SK-N-SH (cell line): Measurements from ENCODE around the gene ADCY9. TPM values are rescaled to one million over a fixed set of nuclear protein-coding genes. Genes with fewer than 3 reads are reported as not detected.

Experiments
- CTCF ChIA-PET: fragments of 300-600, 350-600 bp; formaldehyde crosslinking; extraction: SDS; loops from one replicate; lab custom pipeline; 2021; lab: Yijun Ruan, JAX
- POLR2A ChIA-PET: fragments of 350-600 bp; sonication (Branson Sonifier 250); formaldehyde crosslinking; extraction: SDS; loops from one replicate; lab custom pipeline; 2020; ENCODE audit warnings: antibody characterized with exemption, inconsistent platforms; lab: Yijun Ruan, JAX
- DNase-seq: peaks from one replicate; pipeline ENCODE4 v3.0.0; 2012
- H2AFZ ChIP-seq: fragments of 200-600 bp; sonication (generic); 2 replicates; pipeline ENCODE4 v1.8.1; 2016; ENCODE audit warnings: antibody characterized with exemption, mild to moderate bottlenecking, low read depth
- H3F3A ChIP-seq: fragments of 200-600 bp; sonication (generic); replicated peaks from 2 replicates; pipeline ENCODE3; 2016; ENCODE audit warnings: antibody characterized with exemption, mild to moderate bottlenecking; ENCODE audit not compliant: insufficient read depth
- H3K27ac ChIP-seq, 2 experiments: fragments of 200-500 bp in 1 of 2; fragments of 200-600 bp in 1 of 2; sonication (Bioruptor generic) in 1 of 2; sonication (generic), shearing (Covaris generic) in 1 of 2; 2 replicates each; pipeline versions ENCODE4 v1.5.1 to v1.6.1; 2014 to 2016; ENCODE audit warnings: low read depth in 2 of 2, inconsistent platforms in 1 of 2, low read length in 1 of 2, mild to moderate bottlenecking in 1 of 2, mixed read lengths in 1 of 2
- H3K27me3 ChIP-seq: fragments of 200-600 bp; sonication (generic), shearing (Covaris generic); 2 replicates; pipeline ENCODE4 v1.6.1; 2016; ENCODE audit warnings: mixed run types; ENCODE audit not compliant: insufficient read depth
- H3K36me3 ChIP-seq, 2 experiments: fragments of 200-500 bp in 1 of 2; fragments of 200-600 bp in 1 of 2; sonication (Bioruptor generic) in 1 of 2; sonication (generic) in 1 of 2; replicated peaks in 1 of 2; 2 replicates each; pipeline versions ENCODE3 to v1.5.1; 2014 to 2016; ENCODE audit warnings: low read length in 1 of 2, mild to moderate bottlenecking in 1 of 2; ENCODE audit not compliant: insufficient read depth in 2 of 2, control insufficient read depth in 1 of 2
- H3K4me1 ChIP-seq, 2 experiments: fragments of 200-500 bp in 1 of 2; fragments of 200-600 bp in 1 of 2; sonication (Bioruptor generic) in 1 of 2; sonication (generic), shearing (Covaris generic) in 1 of 2; 2 replicates each; pipeline versions ENCODE4 v1.5.1 to v1.6.1; 2014 to 2016; ENCODE audit warnings: low read depth in 1 of 2, low read length in 1 of 2, mixed run types in 1 of 2; ENCODE audit not compliant: insufficient read depth in 2 of 2, control insufficient read depth in 1 of 2
- H3K4me2 ChIP-seq: fragments of 200-600 bp; sonication (generic), shearing (Covaris generic); 2 replicates; pipeline ENCODE4 v1.6.1; 2017; ENCODE audit warnings: mixed run types
- H3K4me3 ChIP-seq, 2 experiments: fragments of 200-500 bp in 1 of 2; fragments of 200-600 bp in 1 of 2; sonication (Bioruptor generic) in 1 of 2; sonication (generic), shearing (Covaris generic) in 1 of 2; 2 replicates each; pipeline versions ENCODE4 v1.5.1 to v1.8.1; 2014 to 2016; ENCODE audit warnings: low read depth in 2 of 2, inconsistent platforms in 1 of 2, low read length in 1 of 2, mild to moderate bottlenecking in 1 of 2, mixed read lengths in 1 of 2, moderate library complexity in 1 of 2
- H3K79me2 ChIP-seq: fragments of 200-600 bp; sonication (generic); 2 replicates; pipeline ENCODE4 v1.8.1; 2017; ENCODE audit warnings: mild to moderate bottlenecking; ENCODE audit not compliant: insufficient read depth
- H3K9ac ChIP-seq: fragments of 200-600 bp; sonication (generic); 2 replicates; pipeline ENCODE4 v1.6.1; 2017; ENCODE audit warnings: mixed run types
- H3K9me2 ChIP-seq: fragments of 200-600 bp; sonication (generic); 2 replicates; pipeline ENCODE4 v1.6.1; 2017; ENCODE audit warnings: mixed run types
- H3K9me3 ChIP-seq: fragments of 200-600 bp; sonication (generic); 2 replicates; pipeline ENCODE4 v1.6.1; 2017; ENCODE audit warnings: mixed run types, mild to moderate bottlenecking, moderate library complexity
- H4K20me1 ChIP-seq: fragments of 200-600 bp; sonication (generic); 2 replicates; pipeline ENCODE4 v1.6.1; 2017; ENCODE audit warnings: mild to moderate bottlenecking, mixed run types; ENCODE audit not compliant: insufficient read depth
- EP300 ChIP-seq, 2 experiments: IDR thresholded peaks; 2 replicates each; pipeline versions ENCODE4 v1.4.0 to v1.6.1; 2012; ENCODE audit warnings: borderline replicate concordance in 1 of 2, low read depth in 1 of 2, low read length in 1 of 2
- FOXM1 ChIP-seq: IDR thresholded peaks from 2 replicates; pipeline ENCODE4 v1.4.0; 2012; ENCODE audit warnings: low read depth, mild to moderate bottlenecking
- GATA2 ChIP-seq: sonication (generic); formaldehyde crosslinking; IDR thresholded peaks from 2 replicates; pipeline ENCODE4 v1.5.0; 2020; ENCODE audit warnings: mild to moderate bottlenecking, missing genetic modification reagents
- RFX5 ChIP-seq: IDR thresholded peaks from 2 replicates; pipeline ENCODE4 v1.6.1; 2012; ENCODE audit warnings: mild to moderate bottlenecking, improper control_type of control experiment, low read length
- TAF1 ChIP-seq: IDR thresholded peaks from 2 replicates; pipeline ENCODE4 v1.6.1; 2012; ENCODE audit warnings: low read depth, mild to moderate bottlenecking, low read length, moderate library complexity, borderline replicate concordance
- TCF12 ChIP-seq: IDR thresholded peaks from 2 replicates; pipeline ENCODE4 v1.4.0; 2012
- TEAD4 ChIP-seq: IDR thresholded peaks from 2 replicates; pipeline ENCODE4 v1.4.0; 2012; ENCODE audit warnings: mild to moderate bottlenecking, borderline replicate concordance; ENCODE audit not compliant: insufficient read depth
- YY1 ChIP-seq: IDR thresholded peaks from 2 replicates; pipeline ENCODE4 v1.4.0; 2012; ENCODE audit warnings: low read depth, mild to moderate bottlenecking
- WGBS: methylation state at CpG from one replicate; pipeline ENCODE4 v1.1.6; 2017; ENCODE audit warnings: low lambda C conversion rate; 5-methylcytosine and 5-hydroxymethylcytosine counted together
- polyA plus RNA-seq, 3 experiments: library from polyadenylated mRNA; depleted of rRNA; stranded (reverse); fragments of >200 nt; gene quantifications; 2 replicates each; pipeline ENCODE4 v1.2.3, GENCODE V29; 2012
- TF ChIP-seq, protein P1 (sequence below): fragments of 200-600 bp; sonication (generic); IDR thresholded peaks from 2 replicates; pipeline ENCODE4 v1.6.1; 2017; ENCODE audit warnings: antibody characterized with exemption, mild to moderate bottlenecking, moderate library complexity
- TF ChIP-seq, protein P2 (sequence below): fragments of 150-350 bp; IDR thresholded peaks from 2 replicates; pipeline ENCODE4 v1.6.1; 2017; ENCODE audit warnings: antibody characterized with exemption, low read length, low read depth, borderline replicate concordance
- TF ChIP-seq, protein P3 (sequence below): fragments of 150-350 bp; IDR thresholded peaks from 2 replicates; pipeline ENCODE4 v1.6.1; 2016; ENCODE audit warnings: mild to moderate bottlenecking, low read depth, low read length
- TF ChIP-seq, protein P4 (sequence below): IDR thresholded peaks from 2 replicates; pipeline ENCODE4 v1.4.0; 2012; ENCODE audit warnings: low read depth, borderline replicate concordance

The ADCY9 gene
- polyA plus RNA-seq, 1 of the 3 experiments (the other 2 are of a cell fraction): 5.2 TPM

DNA sequence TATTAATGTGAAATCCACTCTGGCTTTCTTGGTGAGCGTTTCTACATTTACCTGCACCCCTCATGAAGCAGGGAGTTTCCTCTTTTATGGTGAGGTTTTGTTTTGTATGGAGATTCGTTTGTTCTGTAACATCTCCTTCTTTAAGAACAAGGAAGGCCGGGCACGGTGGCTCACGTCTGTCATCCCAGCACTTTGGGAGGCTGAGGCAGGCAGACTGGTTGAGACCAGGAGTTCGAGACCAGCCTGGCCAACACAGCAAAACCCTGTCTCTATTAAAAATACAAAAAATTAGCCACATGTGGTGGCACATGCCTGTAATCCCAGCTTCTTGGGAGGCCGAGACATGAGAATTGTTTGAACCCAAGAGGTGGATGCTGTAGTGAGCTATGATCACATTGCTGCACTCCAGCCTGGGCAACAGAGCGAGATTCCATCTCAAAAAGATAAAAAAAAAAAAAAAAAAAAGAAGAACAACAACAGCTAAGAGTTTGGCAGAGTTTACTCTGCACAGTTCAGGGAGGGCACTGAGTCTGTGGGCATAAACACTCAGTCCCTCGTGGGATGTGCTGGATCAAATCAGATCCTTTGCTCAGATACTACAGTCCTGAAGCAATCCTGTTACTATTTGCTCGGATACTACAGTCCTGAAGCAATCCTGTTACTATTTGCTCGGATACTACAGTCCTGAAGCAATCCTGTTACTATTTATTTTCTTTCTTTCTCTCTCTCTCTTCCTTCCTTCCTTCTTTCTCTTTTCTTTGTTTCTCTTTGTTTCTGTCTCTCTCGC is 28.9 kb downstream of the ADCY9 start:
- Histone ChIP-seq H3K9ac (no peak overlapping the region), H3K27me3 (no peaks in the 10 kb centered on the region), H3K4me2 (no peak overlapping the region), H3K27ac (no peak overlapping the region), H3F3A (no peaks in the 10 kb centered on the region), H3K36me3 (no peaks in the 10 kb centered on the region), H3K79me2 (no peaks in the 10 kb centered on the region), H3K9me2 (no peaks in the 10 kb centered on the region), H4K20me1 (no peaks in the 10 kb centered on the region), H3K4me3 (no peak overlapping the region), H2AFZ (no peak overlapping the region)
- POLR2A ChIA-PET: no interaction called here
- 76% methylated on average over 12 of the region's 12 CpGs for WGBS
- TF ChIP-seq FOXM1 (no peak), GATA2 (CRISPR knock-in tag) (no peak), EP300 (IDR thresholded peaks at IDR 0.05; ENCODE audit: borderline replicate concordance in 1 of 2, low read depth in 1 of 2, low read length in 1 of 2) (no peak), RFX5 (no peak), TCF12 (no peak), YY1 (no peak), TEAD4 (no peak)
- TF ChIP-seq, protein P1, sequence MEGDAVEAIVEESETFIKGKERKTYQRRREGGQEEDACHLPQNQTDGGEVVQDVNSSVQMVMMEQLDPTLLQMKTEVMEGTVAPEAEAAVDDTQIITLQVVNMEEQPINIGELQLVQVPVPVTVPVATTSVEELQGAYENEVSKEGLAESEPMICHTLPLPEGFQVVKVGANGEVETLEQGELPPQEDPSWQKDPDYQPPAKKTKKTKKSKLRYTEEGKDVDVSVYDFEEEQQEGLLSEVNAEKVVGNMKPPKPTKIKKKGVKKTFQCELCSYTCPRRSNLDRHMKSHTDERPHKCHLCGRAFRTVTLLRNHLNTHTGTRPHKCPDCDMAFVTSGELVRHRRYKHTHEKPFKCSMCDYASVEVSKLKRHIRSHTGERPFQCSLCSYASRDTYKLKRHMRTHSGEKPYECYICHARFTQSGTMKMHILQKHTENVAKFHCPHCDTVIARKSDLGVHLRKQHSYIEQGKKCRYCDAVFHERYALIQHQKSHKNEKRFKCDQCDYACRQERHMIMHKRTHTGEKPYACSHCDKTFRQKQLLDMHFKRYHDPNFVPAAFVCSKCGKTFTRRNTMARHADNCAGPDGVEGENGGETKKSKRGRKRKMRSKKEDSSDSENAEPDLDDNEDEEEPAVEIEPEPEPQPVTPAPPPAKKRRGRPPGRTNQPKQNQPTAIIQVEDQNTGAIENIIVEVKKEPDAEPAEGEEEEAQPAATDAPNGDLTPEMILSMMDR: no peak
- TF ChIP-seq, protein P2, sequence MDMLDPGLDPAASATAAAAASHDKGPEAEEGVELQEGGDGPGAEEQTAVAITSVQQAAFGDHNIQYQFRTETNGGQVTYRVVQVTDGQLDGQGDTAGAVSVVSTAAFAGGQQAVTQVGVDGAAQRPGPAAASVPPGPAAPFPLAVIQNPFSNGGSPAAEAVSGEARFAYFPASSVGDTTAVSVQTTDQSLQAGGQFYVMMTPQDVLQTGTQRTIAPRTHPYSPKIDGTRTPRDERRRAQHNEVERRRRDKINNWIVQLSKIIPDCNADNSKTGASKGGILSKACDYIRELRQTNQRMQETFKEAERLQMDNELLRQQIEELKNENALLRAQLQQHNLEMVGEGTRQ: no peak
- TF ChIP-seq, protein P3, sequence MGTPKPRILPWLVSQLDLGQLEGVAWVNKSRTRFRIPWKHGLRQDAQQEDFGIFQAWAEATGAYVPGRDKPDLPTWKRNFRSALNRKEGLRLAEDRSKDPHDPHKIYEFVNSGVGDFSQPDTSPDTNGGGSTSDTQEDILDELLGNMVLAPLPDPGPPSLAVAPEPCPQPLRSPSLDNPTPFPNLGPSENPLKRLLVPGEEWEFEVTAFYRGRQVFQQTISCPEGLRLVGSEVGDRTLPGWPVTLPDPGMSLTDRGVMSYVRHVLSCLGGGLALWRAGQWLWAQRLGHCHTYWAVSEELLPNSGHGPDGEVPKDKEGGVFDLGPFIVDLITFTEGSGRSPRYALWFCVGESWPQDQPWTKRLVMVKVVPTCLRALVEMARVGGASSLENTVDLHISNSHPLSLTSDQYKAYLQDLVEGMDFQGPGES: no peak
- TF ChIP-seq, all 33 proteins: peak for 0
- CTCF ChIA-PET: interaction anchor here (0.8 kb wide), 1 partner anchor 66 kb away, joined by 3 read pairs; no protein-coding TSS in a partner anchor
- Histone ChIP-seq H3K4me1 (peaks cover 0 to 2% of the 10 kb centered on the region in 2 experiments; a peak in 1 of 4 replicates), H3K9me3 (no peaks in the 10 kb centered on the region)
- DNase-seq: no peak

DNA sequence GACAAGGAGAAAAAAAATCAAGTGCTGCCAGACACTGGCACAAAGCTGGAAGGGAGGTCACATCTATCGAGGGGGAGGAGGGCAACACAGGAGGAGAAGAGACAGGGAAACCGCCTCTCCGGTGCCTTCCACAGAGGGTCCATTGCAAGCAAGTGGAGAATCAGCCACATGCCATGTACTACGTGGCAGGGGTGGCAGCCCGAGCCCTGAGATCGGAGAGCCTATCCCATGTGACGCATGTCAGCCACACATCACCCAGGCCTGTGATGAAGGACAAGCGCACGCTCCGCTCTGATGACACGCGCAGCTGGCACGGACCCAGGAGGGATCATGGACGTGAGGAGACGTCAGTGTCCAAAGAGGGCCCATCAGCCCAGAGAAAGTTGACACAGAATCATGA is 30.1 kb downstream of the ADCY9 start:
- Histone ChIP-seq H3F3A (no peaks in the 10 kb centered on the region), H4K20me1 (no peaks in the 10 kb centered on the region), H3K79me2 (no peaks in the 10 kb centered on the region), H2AFZ (no peak overlapping the region), H3K27me3 (no peaks in the 10 kb centered on the region), H3K4me3 (no peak overlapping the region), H3K27ac (no peak overlapping the region), H3K9me3 (no peaks in the 10 kb centered on the region), H3K36me3 (no peaks in the 10 kb centered on the region), H3K9me2 (no peaks in the 10 kb centered on the region), H3K9ac (no peak overlapping the region), H3K4me1 (peaks cover 0 to 4% of the 10 kb centered on the region in 2 experiments; a peak in 1 of 4 replicates), H3K4me2 (no peak overlapping the region)
- no peak for TF ChIP-seq TAF1
- TF ChIP-seq, protein P4, sequence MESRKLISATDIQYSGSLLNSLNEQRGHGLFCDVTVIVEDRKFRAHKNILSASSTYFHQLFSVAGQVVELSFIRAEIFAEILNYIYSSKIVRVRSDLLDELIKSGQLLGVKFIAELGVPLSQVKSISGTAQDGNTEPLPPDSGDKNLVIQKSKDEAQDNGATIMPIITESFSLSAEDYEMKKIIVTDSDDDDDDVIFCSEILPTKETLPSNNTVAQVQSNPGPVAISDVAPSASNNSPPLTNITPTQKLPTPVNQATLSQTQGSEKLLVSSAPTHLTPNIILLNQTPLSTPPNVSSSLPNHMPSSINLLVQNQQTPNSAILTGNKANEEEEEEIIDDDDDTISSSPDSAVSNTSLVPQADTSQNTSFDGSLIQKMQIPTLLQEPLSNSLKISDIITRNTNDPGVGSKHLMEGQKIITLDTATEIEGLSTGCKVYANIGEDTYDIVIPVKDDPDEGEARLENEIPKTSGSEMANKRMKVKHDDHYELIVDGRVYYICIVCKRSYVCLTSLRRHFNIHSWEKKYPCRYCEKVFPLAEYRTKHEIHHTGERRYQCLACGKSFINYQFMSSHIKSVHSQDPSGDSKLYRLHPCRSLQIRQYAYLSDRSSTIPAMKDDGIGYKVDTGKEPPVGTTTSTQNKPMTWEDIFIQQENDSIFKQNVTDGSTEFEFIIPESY: no peak
- WGBS: 85% methylated on average over 15 of the region's 15 CpGs
- CTCF ChIA-PET: no interaction called here
- POLR2A ChIA-PET: interaction anchor here (0.9 kb wide), 1 partner anchor 11 kb away, joined by 3 read pairs; no protein-coding TSS in a partner anchor
- DNase-seq: no peak
